Tibial artery (tissue), 4 donors: ENCODE measurements around the gene IL1A.

Experiments
- DNase-seq, 2 donors: peaks; one replicate each; pipeline ENCODE4 v3.0.0-alpha.2; 2019
- H3K27ac ChIP-seq, 2 donors: fragments of 200-600 bp; sonication (generic) in 1 of 2; 1 replicate in 1 of 2; 2 replicates in 1 of 2; pipeline ENCODE4 v1.5.1; 2018 to 2019; ENCODE audit warnings: mild to moderate bottlenecking in 1 of 2
- H3K27me3 ChIP-seq, 2 donors: fragments of 200-600 bp; sonication (generic) in 1 of 2; one replicate each; pipeline versions ENCODE4 v1.5.1 to v1.6.0; 2016 to 2019
- H3K36me3 ChIP-seq, 3 donors: fragments of 200-600 bp; sonication (generic) in 2 of 3; one replicate each; pipeline ENCODE4 v1.5.1; 2016 to 2019; ENCODE audit warnings: mild to moderate bottlenecking in 2 of 3
- H3K4me1 ChIP-seq, 4 donors: fragments of 200-600 bp; sonication (generic) in 2 of 4; 1 replicate in 3 of 4; 2 replicates in 1 of 4; pipeline ENCODE4 v1.5.1; 2016 to 2019
- H3K4me3 ChIP-seq, 2 donors: fragments of 200-600 bp; sonication (generic) in 1 of 2; 1 replicate in 1 of 2; 2 replicates in 1 of 2; pipeline ENCODE4 v1.5.1; 2018 to 2019; ENCODE audit warnings: mild to moderate bottlenecking in 2 of 2
- H3K9me3 ChIP-seq, 3 donors: fragments of 200-600 bp; sonication (generic) in 1 of 3; one replicate each; pipeline ENCODE4 v1.5.1; 2016 to 2019
- intact Hi-C: fragments of 100-400 bp; cut with DNase I; formaldehyde crosslinking; loops from one replicate; pipeline ENCODE4 v1.15.0; 2023; ENCODE audit warnings: low total_unique reads
- TF ChIP-seq, protein P1 (sequence below), 2 experiments: fragments of 200-600 bp in 1 of 2; fragments of 450-650 bp in 1 of 2; IDR thresholded peaks; one replicate each; pipeline ENCODE4 v1.5.1; 2017 to 2019; ENCODE audit warnings: antibody characterized with exemption in 2 of 2, mild to moderate bottlenecking in 1 of 2, moderate library complexity in 1 of 2

IL1A gene

DNA sequence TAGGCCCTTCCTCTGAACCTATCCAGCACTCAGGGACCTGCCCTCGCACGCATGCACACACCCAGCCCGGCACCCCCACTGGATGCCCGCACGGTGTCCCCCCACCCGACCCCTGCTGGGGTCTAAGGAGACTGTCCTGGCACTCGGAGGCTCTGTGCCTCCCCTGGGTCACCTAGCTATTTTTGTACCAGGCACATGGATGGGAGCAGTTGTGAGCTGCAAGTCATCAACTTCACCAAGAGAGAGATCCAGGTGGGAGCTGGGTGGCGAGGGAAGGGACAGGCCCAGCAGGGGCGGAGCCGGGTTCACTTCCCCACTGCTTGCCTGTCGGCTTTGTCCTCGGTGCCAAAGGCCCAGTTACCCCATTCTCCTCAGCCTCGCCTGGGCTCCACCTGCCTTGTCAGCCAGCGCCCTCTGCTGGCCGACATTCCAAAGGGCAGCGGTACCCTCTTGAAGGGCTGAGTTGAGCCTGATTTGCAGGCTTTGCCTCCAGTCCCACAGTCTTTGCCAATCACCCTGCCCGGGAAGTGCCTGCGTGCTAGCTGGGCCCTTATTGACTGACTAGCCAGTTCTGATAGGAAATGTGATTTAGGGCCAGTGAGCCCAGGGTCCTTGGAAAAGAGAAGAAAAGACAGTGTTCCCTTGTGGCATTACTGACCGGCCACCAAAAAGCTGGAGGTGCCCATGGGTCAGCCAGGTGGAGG, 57.7 kb downstream of the IL1A start:
- TF ChIP-seq, protein P1, sequence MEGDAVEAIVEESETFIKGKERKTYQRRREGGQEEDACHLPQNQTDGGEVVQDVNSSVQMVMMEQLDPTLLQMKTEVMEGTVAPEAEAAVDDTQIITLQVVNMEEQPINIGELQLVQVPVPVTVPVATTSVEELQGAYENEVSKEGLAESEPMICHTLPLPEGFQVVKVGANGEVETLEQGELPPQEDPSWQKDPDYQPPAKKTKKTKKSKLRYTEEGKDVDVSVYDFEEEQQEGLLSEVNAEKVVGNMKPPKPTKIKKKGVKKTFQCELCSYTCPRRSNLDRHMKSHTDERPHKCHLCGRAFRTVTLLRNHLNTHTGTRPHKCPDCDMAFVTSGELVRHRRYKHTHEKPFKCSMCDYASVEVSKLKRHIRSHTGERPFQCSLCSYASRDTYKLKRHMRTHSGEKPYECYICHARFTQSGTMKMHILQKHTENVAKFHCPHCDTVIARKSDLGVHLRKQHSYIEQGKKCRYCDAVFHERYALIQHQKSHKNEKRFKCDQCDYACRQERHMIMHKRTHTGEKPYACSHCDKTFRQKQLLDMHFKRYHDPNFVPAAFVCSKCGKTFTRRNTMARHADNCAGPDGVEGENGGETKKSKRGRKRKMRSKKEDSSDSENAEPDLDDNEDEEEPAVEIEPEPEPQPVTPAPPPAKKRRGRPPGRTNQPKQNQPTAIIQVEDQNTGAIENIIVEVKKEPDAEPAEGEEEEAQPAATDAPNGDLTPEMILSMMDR (IDR thresholded peaks at IDR 0.05): peak; percentile 91 to 93
- intact Hi-C loops: loop anchor here (5.0 kb wide), 1 partner anchor 124 kb away; no protein-coding TSS in a partner anchor
- H3K27ac ChIP-seq: no peak overlapping the region
- peak; percentile 90 to 91 for DNase-seq
- no peak overlapping the region for H3K4me3 ChIP-seq
- H3K4me1 ChIP-seq: peaks cover 0 to 5% (median 0%) of the 10 kb centered on the region in 4 donors
- no peaks in the 10 kb centered on the region for H3K36me3 ChIP-seq
- no peaks in the 10 kb centered on the region for H3K9me3 ChIP-seq
- peaks cover 0 to 13% of the 10 kb centered on the region in 2 donors for H3K27me3 ChIP-seq

DNA sequence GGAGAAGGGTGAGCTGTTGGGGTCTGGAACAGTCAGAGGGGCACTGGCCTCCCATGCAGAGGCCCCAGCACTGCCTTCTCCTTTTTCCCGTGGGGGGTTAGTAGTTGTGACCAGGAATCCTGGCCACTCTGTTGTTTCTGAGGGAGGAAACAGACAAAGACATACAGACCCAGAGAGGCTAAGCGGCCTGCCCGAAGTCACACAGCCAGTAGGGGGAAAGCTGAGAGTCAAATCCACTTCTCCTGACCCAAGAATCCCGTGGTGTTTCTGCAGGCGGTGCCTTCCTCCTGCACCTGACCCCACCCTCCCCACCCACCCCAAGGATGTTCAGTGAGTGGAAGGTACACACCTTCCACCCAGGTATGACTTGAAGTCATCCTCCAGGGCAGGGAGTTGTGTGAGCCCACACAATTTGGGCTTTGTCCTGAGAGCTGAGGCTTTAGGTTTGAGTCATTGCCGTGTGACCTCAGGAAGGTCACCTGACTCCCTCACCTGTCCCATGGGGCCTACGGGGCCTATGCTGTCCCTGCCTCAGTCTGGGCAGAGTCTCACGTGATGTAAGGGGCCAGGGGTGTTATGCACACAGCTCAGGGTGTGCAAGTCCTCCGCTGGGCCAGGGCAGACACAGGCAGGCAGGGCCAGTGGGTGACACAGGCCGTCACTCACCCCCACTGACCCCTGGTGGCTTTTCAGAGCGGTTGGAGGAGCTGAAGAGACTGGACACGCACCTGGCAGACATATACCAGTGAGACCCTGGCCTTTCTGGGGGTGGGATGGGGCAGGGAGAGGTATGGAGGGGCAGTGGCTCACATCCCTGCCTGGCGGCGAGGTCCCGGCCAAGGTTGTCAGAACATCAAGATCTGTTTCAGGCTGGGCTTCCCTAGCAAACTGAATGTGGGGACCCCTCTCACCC, 58.5 kb downstream of the IL1A start:
- Histone ChIP-seq H3K4me1 (peaks cover 0 to 5% (median 0%) of the 10 kb centered on the region in 4 donors), H3K4me3 (no peak overlapping the region), H3K9me3 (no peaks in the 10 kb centered on the region), H3K36me3 (no peaks in the 10 kb centered on the region), H3K27me3 (peaks cover 0 to 16% of the 10 kb centered on the region in 2 donors), H3K27ac (no peak overlapping the region)
- intact Hi-C loops: loop anchor here (2.0 to 5.0 kb wide), 2 partner anchors 99 to 124 kb away; no protein-coding TSS in a partner anchor
- no peak for DNase-seq
- TF ChIP-seq, protein P1 (IDR thresholded peaks at IDR 0.05): no peak

DNA sequence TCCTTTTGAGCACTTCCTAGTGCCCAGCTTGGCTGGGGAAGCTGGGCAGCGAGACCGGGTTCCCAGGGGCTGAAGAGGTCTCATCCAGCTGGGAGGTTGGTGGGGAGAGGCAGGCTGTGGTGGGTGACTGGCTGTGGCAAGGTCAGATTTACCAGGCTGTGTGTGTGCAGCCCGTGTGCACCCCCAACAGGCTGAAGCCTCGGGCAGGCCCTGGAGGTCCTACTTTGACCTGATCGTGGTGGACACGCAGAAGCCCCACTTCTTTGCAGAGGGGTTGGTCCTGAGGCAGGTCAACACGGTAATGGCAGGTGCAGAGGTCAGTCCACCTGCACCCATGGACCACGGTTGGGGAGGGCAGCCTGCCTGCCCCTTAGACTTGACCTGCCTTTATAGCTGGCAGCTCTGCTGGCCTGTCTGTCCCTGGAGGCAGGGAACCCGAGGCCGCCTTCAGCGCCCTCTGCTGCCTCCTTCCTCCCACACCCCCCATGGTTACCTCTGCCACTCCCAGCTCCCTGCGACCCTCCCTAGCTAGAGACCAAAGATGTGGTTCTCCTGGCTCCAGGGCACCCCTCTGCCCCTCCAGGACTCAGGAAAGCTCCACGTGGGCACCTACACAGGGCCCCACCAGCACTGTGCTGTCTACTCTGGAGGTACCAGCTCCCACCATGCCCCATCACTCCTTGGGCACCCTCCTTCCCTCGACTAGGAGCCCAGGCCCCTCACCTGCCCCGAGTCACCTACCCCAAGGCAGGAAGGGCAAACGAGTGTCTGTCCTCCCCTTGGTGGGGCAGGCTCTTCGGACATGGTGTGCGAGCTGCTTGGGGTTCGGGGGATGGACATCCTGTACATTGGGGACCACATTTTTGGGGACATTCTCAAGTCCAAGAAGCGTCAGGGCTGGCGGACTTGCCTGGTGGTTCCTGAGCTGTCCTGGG, 59.4 kb downstream of the IL1A start:
- Histone ChIP-seq H3K4me1 (peaks cover 0 to 5% (median 0%) of the 10 kb centered on the region in 4 donors), H3K36me3 (no peaks in the 10 kb centered on the region), H3K9me3 (no peaks in the 10 kb centered on the region), H3K27me3 (peaks cover 0 to 16% of the 10 kb centered on the region in 2 donors), H3K27ac (no peak overlapping the region), H3K4me3 (no peak overlapping the region)
- DNase-seq: no peak
- TF ChIP-seq, protein P1 (IDR thresholded peaks at IDR 0.05): no peak
- intact Hi-C loops: loop anchor here (2.0 to 5.0 kb wide), 2 partner anchors 98 to 123 kb away; no protein-coding TSS in a partner anchor

DNA sequence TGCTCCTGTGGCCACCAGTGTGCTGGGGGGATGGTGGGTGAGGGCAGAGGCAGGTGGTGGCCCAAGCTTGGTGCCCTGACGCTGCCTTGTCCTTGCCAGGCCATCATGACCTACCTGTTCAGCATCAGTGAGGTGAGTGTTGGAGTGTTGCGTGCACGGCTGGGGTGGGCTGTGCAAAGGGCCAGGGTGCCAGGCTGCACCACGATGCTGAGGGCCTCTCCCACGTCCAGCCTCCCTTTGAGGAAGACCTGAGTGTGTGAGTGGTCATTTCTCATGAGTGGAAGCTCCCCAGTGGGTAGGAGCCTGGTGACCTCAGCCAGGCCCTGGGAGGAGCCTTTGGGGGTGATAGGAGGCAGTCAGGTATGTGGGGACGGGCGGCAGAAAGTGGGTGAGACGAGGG, 60.3 kb downstream of the IL1A start:
- peaks cover 0 to 5% (median 0%) of the 10 kb centered on the region in 4 donors for H3K4me1 ChIP-seq
- H3K9me3 ChIP-seq: no peaks in the 10 kb centered on the region
- H3K4me3 ChIP-seq: no peak overlapping the region
- intact Hi-C loops: loop anchor here (2.0 kb wide), 1 partner anchor 97 kb away; no protein-coding TSS in a partner anchor
- no peak overlapping the region for H3K27ac ChIP-seq
- no peaks in the 10 kb centered on the region for H3K36me3 ChIP-seq
- DNase-seq: no peak
- TF ChIP-seq, protein P1 (IDR thresholded peaks at IDR 0.05): no peak
- peaks cover 0 to 17% of the 10 kb centered on the region in 2 donors for H3K27me3 ChIP-seq
